ENCODE measurements around the gene SACM1L.

The SACM1L gene

GRCh38 chr3:45789235-45789812 lies 100.1 kb downstream of the SACM1L start:
- DNase-seq (ENCODE audit: low read depth), result no peak

GRCh38 chr3:45790596-45790995 lies 101.4 kb downstream of the SACM1L start:
- DNase-seq (ENCODE audit: low read depth), result no peak

- DNase-seq (ENCODE audit: low read depth), result no peak
Observed at GRCh38 chr3:45792036-45792435, 102.8 kb downstream of the SACM1L start.

- no peak for DNase-seq (ENCODE audit: low read depth)
Observed at GRCh38 chr3:45792516-45793172, 103.4 kb downstream of the SACM1L start.

- DNase-seq (ENCODE audit: low read depth), result no peak
Observed at GRCh38 chr3:45793482-45794176, 104.4 kb downstream of the SACM1L start.

GRCh38 chr3:45794177-45794560 lies 105.0 kb downstream of the SACM1L start:
- DNase-seq (ENCODE audit: low read depth), result no peak

- DNase-seq (ENCODE audit: low read depth), result no peak
Observed at GRCh38 chr3:45794660-45795059, 105.5 kb downstream of the SACM1L start.
